Effector CD8-positive, alpha-beta T cell (primary cell): ENCODE measurements around the gene SOAT1.
A peak's percentile ranks its signal among the peaks of the same experiment; 100 is the strongest.
"Not testable (repeated sequence)": the region's sequence is repeated elsewhere in the genome, so short reads cannot be mapped to it uniquely, and the experiment has no call there.

ENCODE experiments used
- DNase-seq: peaks from one replicate; lab custom pipeline; 2025; lab: John Stamatoyannopoulos, UW

Gene SOAT1

DNA sequence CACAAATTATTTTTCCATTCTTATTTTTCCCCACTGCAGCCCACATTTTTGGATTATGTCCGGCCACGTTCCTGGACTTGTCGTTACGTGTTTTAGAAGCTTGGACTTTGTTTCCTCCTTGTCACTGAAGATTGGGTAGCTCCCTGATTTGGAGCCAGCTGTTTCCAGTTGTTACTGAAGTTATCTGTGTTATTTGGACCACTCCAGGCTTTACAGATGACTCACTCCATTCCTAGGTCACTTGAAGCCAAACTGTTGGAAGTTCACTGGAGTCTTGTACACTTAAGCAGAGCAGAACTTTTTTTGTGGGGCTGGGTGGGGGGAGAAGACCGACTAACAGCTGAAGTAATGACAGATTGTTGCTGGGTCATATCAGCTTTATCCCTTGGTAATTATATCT lies 59.9 kb downstream of the SOAT1 start:
- no peak for DNase-seq

DNA sequence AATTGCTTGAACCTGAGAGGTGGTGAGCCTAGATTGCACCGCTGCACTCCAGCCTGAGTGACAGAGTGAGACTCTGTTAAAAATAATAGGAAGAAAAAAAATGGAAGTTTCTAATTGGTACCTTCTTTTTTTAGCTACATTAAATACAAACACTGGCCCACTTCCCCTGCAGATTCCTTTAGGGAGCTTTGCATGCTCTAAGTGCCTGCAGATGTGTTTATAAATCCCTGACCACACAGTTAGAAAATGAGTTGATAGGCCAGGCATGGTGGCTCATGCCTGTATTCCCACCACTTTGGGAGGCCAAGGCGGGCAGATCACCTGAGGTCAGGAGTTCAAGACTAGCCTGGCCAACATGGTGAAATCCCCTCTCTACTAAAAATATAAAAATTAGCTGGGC lies 68.0 kb downstream of the SOAT1 start:
- not testable (repeated sequence) for DNase-seq

DNA sequence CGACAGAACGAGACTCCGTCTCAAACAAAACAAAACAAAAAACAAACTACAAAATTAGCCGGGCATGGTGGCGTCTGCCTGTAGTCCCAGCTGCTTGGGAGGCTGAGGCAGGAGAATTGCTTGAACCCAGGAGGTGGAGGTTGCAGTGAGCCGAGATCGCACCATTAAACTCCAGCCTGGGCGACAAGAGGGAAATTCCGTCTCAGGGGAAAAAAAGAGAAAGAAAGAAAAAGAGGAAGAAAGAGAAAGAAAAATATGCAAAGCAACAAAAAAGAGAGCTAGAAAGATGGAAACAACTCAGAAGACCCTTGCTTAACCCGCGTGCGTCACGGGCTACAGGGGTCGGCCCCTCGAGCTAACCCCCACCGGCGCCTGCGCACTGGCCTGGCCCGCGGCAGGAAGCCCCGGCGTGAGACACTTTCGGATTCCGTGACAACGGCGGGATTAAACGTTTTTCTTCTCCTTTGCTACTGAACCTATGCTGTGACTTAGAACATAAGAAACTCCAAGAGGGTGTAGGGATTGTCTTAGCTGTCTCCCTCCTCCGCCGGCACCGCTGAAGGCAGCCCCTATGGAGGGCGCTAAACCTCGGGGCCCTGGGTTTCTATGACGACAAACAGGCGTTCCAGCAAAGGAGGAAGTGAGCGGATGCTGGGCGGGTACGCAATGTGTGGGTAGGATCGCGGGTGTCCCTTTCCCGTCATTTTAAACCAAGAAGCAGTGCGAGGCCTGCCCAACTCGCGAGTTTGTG lies 71.9 kb downstream of the SOAT1 start, which contains the start of gene AXDND1:
Gene AXDND1, plus strand, starts transcription at position 630 of the 751 bp plus-strand sequence. CDS start 539 bp downstream, outside the sequence.
- DNase-seq, result peak; percentile 87

DNA sequence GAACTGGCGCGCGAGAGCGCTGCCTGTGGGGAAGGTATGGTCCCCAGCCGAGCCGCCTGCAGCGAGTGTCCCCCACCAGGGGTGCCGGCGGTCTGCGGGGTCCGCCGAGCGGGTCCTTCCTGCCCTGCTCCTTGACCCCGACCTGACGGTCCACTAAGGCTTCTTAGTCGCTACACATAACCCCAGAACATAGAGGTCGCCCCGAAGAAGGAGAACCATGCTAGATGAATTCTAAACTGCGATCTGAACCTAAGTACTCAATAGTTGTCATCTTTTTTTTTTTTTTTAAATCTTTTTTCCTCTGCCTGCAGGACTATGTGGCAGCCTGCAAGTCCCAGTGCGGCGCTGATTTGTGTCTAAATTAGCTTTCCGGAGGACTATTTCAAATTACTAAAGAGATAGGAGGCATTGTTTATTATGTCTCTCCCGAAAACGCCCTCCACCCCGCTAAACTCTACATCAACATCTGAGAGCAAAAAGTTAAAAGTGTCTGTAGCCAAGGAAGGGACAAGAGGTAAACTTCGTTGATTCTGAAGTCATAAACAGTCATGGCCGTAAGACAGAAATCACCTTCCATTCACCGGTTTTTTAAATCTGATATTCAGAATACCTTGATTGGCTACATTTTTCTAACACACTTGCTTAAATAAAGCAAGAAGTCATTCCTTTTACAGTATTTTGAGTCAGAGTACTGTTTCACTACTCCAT lies 72.7 kb downstream of the SOAT1 start:
- no peak for DNase-seq

DNA sequence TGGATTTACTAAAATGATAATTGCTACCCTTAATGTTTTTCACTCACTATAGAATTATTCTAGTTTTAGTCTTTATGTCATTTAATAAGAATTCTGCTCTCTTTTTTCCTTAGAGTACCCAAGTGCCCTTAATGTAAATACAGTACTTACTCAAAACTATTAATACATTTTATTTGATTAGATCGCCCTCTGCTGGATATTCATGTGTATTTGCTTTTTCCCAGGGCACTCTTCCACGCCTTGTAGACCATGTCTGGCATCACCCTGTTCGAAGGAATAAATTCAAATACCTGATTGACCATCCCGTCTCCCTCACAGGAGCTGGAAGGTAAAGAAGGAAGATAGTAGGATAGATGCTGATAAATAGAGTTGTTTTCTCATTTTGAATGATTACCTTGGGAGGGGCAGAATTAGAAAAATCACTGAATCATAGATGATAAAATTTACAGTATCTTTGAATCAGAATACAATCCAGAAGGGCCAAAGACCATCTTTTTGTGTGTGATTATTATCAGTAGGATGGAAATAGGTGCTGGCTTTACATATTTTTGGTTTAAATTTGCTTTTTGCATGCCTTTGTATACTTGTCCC lies 76.2 kb downstream of the SOAT1 start:
- peak; percentile 12 for DNase-seq

DNA sequence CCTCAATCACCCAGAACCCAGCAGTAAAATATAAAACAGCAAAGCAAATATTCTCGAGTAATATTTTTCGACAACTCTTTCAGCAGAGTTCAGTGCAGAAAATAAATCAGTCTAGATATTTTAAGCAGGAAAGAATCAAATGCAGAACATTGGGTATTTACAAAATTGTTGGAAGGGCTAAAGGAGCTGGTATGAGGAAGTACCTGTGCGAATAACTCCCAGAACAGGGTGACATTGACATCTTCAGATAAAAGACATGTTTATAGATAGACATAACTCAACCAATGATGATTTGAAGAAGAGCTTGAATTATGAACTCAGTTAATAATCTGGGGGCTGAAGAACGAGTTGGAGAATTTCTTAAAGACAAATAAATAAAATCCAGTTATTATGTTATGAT lies 78.6 kb downstream of the SOAT1 start:
- no peak for DNase-seq

DNA sequence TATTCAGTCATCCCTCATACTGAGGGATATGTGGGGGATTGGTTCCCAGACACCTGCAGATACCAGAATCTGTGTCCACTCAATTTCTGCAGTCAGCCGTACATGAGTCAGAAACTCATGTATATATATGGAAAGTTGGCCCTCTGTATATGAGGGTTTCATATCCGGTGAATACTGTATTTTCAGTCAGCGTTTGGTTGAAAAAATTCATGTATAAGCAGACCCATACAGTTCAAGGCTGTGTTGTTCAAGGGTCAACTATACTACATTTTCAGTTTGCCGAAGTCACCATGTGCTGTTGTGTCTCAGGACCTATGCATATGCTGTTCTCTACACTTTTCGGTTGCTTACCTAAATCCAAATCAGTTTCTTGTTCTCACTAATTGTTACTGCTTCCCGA lies 82.6 kb downstream of the SOAT1 start:
- DNase-seq, result no peak

DNA sequence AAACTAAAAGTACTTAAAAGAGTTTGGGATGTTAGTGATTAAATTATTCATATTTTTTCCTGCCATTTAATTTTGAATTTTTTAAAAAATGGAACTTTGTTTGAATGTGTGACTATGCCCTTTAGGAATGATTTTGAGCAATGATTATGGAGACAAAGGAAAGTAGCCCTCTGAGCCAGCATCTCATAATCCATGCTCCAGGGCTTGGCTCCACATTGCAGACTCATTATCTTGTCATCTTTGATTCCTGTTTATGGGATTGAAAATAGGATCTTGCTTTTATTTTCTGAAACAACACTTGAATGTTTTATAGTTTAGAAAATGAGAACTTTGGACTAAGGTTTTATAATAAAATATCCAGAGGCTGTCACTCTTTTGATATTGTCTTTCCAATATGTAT lies 86.7 kb downstream of the SOAT1 start:
- DNase-seq, result no peak

DNA sequence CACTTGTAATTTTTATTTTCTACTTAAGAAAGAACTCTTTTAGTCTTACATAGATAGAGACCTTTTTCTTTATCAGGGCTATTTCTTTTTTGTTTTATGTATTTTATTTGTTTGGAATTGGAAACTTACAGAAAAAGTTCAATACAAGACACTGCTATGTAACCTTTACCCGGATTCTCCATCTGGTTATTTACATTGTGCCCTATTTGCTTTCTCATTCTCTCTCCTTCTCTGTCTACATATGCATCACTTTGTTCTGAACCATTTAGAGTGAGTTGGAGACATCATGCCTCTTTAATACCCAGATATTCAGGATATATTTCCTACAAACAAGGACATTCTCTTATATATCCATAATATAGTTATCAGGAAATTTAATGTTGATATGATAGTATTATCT lies 90.4 kb downstream of the SOAT1 start:
- DNase-seq, result no peak

DNA sequence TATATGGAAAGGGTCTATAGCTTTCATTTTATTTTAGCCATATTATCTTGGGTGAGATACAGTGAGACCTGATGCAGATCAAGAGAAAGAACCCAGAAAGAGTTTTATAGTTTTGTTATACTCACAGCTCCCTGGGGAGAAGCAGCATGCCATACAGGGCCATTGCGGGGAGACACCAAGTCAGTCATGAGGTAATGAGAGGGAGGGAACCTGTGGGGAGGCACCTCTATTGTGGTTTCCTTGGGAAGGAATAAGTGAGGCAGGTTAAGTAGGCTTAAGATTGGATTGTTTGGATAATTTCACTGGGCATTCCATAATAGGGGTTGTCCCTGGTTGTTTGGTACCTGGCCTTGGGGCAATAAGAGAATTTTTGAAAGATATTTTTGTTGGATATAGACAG lies 91.9 kb downstream of the SOAT1 start:
- no peak for DNase-seq

DNA sequence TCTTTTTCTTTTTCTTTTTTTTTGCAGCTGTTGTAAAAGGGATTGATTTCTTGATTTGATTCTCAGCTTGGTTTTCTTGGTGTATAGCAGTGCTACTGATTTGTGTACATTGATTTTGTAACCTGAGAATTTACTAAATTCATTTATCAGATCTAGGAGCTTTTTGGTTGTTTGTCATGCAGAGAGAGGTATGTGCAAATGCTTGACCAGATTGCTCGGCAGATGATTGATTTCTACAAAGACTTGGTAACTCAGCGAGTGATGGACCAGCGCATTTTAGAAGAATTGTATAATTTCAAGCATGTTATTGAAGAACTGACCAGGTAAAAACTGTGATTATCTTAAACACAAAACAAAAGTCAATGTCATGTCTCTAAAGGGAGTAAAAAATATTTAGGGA lies 100.1 kb downstream of the SOAT1 start:
- no peak for DNase-seq

DNA sequence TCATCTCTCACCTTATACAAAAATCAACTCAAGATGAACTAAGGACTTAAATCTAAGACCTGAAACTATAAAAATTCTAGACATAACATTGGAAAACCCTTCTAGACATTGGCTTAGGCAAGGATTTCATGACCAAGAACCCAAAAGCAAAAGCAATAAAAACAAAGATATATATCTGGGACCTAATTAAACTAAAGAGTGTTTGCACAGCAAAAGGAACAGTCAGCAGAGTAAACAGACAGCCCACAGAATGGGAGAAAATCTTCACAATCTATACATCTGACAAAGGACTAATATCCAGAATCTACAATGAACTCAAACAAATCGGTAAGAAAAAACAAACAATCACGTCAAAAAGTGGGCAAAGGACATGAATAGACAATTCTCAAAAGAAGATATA lies 105.8 kb downstream of the SOAT1 start:
- not testable (repeated sequence) for DNase-seq
